ENCODE data around the gene FERD3L.

The FERD3L gene

GRCh38 chr7:19116121-19117090 is 28.8 kb downstream of the FERD3L start:
- DNase-seq = no peak

DNA sequence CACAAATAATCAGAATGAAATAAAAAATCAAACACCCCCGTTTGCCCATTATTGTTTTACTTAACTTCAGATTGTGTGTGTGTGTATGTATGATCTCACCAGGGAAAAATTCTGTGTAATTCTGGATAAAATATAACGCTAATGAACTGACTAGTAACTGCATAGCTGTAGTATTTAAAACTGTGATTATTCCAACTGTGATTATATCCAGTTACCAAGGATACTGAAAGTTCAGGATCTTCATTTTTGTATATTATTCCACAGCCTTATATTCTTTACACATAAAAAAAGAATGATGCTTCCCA is 30.7 kb downstream of the FERD3L start:
- DNase-seq = no peak

DNA sequence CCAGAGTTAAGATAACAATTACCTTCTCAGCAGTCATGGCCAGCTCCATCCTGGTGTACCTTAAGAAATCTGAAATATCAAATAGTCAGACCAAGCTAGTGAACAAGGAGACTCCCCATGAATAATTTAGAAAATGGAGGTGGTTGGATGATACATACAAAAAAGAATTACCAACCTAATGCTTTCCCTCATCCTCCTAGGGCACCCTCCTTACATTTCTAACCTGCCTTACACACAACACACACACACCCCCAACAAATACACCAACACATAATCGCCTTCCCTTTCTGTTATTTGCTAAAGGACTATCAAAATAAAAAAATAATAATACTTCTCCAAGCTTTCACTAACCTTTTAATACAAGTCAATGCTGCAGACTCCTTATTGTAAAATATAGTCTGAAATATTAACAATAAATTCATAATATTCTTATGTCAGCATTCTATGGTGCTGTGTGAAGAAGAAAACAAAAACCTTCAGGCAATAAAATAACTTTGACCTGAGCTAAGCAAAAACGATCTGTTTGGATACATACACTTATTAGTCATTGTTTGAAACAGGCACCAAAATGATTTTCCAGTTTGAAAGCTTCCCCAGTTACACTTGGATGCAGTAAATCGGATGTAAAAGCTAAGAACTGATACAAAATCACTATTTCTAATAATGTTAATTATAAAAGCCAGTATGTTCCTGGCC is 31.2 kb downstream of the FERD3L start:
- DNase-seq = no peak

GRCh38 chr7:19113002-19113350 is 32.2 kb downstream of the FERD3L start:
- DNase-seq = no peak

- no peak for DNase-seq
Observed at GRCh38 chr7:19112274-19113001, 32.8 kb downstream of the FERD3L start.

GRCh38 chr7:19111474-19112273 is 33.5 kb downstream of the FERD3L start:
- no peak for DNase-seq

- no peak for DNase-seq
Observed at GRCh38 chr7:19110776-19111175, 34.4 kb downstream of the FERD3L start.

GRCh38 chr7:19110026-19110730 is 35.0 kb downstream of the FERD3L start:
- DNase-seq = no peak

GRCh38 chr7:19109000-19109946 is 35.9 kb downstream of the FERD3L start:
- DNase-seq = no peak

DNA sequence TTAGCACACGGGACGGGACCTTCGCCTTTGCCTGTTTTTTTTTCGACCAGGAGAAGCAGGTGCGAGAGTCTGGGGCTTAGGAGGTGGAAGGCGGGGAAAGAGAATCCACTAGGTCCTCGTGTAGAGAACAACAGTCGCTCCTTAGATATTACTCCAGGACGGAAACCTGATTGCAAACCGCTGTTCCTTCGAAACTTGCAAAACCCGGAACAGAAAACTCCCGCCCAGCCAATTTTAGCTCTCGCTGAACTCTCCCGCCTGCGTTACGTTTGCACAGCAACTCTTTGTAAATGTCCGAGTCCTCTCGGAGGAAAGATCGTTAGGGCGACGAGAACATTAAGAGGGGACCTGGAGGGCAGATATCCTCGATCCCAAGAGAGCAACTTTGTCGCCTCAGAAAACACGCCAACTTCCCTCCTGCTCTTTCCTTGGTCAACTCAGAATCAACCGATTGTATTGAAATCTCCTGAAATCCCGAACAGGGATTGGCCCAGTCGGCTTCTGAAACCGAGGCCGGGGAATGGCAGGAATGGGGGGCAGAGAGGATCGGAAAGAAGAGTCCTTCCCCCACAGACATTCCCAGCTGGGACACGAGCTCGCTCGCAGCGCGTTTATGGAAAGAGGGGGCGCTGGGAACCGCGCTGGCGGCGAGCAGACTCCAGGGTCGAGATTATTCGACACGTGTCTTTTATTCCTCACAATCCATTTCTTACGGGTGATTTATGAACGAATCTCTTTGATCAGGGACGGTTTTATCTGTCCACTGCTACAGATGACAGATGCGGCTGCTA is 37.7 kb downstream of the FERD3L start:
- no peak for DNase-seq

DNA sequence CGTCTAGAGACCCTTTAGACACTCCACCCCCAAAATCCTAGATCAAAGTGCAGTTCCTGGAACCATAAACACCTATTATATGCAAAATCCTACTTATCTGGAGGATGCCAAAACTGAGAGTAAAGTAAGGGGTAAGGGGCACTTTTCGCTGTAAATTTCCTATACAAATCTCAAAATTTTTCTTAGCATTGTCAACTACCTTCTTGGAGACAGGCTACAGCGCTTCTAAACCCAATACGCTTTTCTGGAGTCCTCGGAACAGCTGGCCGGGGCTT is 38.2 kb downstream of the FERD3L start:
- DNase-seq = no peak

GRCh38 chr7:19106241-19107080 is 38.8 kb downstream of the FERD3L start:
- DNase-seq = no peak

- no peak for DNase-seq
Observed at GRCh38 chr7:19105546-19105945, 39.7 kb downstream of the FERD3L start.

DNA sequence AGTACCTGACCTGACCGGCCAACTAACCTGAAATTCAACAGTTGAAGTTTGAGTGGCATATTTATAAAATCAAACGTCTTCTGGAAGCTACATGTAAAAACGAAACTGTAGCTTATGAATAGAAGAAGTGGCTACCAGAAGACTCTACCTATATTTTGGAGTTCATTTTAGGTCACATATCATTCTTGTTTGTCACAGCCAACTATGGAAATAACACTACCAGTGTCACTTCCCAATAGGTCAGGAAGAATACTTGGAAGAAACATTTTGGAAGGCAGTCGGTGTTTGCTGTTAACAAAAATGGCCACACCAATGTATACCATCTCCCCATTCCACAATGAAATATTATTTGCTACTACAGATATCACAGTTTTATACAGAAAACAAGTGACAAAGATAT is 40.4 kb downstream of the FERD3L start:
- DNase-seq = no peak

- no peak for DNase-seq
Observed at GRCh38 chr7:19102884-19103283, 42.3 kb downstream of the FERD3L start.

GRCh38 chr7:19101909-19102308 is 43.3 kb downstream of the FERD3L start:
- no peak for DNase-seq

GRCh38 chr7:19101472-19101871 is 43.7 kb downstream of the FERD3L start:
- no peak for DNase-seq

DNA sequence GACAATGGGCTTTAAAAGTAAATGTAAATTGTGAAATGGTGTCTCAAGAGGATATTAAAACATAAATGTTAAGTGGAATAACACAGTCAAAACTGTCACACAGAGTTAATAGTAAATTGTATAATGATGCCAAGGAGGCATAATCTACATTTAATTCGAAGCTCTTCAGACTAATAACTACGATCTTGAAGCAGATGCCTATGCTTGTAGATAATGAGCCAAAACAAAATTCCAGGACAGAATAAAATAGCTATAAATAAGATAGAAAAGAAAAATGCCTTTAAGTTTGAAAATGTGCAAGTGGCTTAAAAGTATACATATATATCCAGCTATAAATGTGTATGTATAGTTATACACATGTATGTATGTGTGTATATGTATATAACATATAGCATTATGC is 45.3 kb downstream of the FERD3L start:
- no peak for DNase-seq

GRCh38 chr7:19099194-19099593 is 46.0 kb downstream of the FERD3L start:
- DNase-seq = no peak

GRCh38 chr7:19098510-19098909 is 46.7 kb downstream of the FERD3L start:
- DNase-seq = no peak
